Fibroblast of skin of left biceps (primary cell): Measurements from ENCODE around the gene NPR1.
"Not testable (repeated sequence)": the region's sequence is repeated elsewhere in the genome, so short reads cannot be mapped to it uniquely, and the experiment has no call there.

ENCODE experiments used
- DNase-seq, 2 experiments: peaks; one replicate each; pipeline ENCODE4 v3.0.0-alpha.2; 2013; ENCODE audit warnings: low read depth in 2 of 2

NPR1 gene

DNA sequence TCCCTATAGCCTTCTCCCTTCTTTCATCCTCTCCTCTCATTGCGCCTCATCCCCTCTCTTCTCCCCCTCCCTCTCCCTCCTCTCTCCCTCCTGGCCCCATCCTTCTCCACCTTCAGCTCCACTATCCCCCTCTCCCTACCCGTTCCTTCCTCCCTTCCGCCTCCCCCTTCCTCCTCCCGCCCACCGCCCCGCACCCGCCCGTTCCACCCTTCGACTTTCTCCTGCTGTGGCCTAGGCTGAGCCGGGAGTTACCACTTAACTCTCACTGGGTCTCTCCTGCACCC lies 1.6 kb downstream of the NPR1 start:
- DNase-seq: no peak

DNA sequence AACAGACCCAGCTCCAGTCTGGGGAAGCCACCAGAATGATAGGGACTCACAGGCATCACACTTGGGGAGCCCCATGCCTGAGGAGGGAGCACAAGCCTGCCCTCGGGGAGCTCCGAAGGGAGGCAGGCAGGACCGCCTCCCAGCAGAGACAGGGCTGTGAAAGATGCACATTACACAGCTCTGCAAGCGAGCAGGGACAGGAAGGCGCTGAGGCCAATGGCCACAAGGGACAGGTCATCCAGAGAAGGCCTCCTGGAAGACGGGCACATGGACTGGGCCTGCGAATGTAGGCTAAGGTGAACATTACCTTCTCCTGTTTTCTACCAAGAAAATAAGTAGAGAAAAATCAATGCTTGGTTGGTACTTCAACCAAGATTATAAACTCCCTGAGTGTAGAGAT lies 4.2 kb downstream of the NPR1 start:
- DNase-seq: no peak

DNA sequence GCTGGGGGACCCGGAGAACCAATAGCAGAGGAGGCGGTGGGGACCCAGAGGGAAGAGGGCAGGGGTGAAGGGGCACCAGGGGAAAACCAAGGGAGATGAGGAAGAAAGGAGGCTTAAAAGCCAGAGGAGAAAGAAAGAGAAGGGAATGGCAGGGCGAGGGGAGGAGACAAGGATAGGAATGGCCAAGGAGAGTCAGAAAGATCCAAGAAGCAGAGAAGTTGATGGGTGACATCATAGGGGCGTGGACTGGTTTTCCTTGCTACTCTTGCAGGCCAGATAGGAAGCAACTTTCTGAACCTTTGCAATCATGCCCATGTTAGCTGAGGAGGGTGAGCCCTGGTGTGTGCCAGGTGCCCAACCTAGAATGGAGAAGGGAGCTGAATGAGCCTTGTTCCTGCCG lies 5.4 kb downstream of the NPR1 start:
- DNase-seq: no peak

DNA sequence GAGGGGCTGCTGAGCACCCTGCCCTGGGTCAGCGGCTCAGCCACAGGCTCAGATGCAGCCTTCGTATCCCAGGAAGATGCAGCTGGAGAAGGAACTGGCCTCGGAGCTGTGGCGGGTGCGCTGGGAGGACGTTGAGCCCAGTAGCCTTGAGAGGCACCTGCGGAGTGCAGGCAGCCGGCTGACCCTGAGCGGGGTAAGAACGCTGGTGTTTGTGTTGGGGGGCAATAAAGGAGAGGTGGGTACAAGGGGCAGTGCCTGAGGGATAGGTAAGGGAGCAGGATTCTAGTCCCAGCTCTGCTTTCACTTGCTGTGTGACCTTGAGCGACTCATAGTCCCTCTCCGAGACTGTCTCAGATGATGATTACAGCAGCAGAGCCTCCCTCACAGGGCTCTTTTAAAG lies 6.4 kb downstream of the NPR1 start:
- DNase-seq: no peak

DNA sequence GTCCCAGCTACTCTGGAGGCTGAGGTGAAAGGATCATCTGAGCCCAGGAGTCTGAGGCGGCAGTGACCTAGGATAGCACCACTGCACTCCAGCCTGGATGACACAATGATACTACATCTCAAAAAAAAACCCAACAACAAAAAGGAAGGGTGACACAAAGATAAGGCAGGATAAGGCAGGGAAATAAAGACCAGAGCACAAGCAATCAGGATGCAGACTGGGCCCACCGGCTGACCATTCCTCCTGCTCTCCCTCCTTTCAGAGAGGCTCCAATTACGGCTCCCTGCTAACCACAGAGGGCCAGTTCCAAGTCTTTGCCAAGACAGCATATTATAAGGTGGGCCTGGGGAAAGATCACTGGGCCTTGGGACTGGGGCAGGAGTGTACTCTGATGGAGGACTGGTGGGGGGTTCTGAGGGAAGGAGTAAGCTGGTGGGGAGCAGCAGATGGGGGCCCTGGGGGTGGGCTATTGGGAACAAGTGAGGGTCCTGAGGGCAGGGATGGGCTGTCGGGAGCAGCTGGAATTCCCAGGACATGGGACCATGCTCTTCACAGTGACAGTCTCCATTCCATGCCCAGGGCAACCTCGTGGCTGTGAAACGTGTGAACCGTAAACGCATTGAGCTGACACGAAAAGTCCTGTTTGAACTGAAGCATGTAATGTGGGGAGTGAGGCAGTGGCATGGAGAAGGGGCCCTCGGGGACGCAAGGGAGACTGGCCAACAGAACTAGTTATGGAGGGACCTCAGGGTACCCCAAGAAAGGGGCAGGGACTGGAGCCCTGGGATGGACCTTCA lies 7.3 kb downstream of the NPR1 start:
- DNase-seq: no peak

DNA sequence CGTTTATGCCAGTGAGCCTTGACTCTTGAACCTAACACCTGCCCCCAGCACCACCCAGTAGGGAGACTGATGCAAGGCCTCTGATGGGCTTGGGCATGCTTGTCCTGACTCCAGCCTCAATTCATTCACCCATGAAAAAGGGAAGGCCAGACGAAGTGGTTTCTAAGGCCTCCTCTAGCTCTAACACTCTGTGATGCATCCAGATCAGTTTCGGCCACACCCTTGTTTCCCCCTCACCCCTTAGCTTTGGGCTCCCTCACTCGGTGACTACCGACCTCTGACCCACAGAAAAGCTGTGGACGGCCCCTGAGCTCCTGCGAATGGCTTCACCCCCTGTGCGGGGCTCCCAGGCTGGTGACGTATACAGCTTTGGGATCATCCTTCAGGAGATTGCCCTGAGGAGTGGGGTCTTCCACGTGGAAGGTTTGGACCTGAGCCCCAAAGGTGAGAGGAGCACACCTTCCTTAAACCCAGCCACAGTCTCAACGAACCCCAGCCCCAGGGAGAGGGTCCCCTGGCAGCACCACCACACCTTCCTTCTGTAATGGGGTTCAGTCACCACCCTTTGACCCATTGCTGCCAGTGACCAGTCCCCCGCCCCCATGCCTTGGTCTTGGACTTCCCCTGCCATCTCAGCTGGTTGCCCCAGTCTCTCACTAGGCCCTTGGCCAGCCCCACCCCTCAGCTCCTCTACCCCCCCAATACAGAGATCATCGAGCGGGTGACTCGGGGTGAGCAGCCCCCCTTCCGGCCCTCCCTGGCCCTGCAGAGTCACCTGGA lies 9.0 kb downstream of the NPR1 start:
- no peak for DNase-seq

DNA sequence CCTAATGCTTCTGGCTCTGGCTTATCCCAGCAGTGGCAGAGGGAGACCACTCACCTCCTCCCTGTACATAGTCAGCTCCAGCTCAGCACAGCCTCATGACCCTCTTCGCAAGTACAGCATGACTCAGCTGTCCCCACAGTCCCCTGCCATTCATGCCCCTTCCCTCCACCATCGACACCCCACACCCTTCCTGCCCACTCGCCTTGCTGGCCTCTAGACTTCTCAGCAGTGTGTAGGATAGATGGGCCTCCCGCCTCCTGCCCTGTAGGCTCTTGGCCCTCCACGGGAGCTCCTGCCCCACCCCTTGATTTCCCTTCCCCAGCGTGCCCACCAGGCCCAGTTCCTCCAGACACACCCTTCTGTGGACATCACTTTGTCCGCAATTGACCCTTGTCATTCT lies 9.8 kb downstream of the NPR1 start:
- no peak for DNase-seq

DNA sequence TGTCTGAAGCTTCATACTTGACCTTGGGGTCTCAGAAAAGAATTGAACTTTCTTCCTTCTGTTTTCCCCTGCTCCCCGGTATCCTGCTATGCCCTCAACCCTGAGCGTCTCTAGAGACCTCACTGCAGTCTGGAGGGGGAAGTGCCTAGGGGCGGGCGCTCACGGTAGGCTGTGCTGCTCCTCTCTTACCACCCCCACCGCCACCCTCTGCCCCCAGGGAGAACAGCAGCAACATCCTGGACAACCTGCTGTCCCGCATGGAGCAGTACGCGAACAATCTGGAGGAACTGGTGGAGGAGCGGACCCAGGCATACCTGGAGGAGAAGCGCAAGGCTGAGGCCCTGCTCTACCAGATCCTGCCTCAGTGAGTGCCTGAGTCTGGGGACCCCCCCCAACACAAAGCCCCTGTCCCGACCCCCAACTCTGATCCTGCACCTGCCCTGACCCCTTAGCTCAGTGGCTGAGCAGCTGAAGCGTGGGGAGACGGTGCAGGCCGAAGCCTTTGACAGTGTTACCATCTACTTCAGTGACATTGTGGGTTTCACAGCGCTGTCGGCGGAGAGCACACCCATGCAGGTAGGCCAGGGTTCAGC lies 10.3 kb downstream of the NPR1 start:
- no peak for DNase-seq

DNA sequence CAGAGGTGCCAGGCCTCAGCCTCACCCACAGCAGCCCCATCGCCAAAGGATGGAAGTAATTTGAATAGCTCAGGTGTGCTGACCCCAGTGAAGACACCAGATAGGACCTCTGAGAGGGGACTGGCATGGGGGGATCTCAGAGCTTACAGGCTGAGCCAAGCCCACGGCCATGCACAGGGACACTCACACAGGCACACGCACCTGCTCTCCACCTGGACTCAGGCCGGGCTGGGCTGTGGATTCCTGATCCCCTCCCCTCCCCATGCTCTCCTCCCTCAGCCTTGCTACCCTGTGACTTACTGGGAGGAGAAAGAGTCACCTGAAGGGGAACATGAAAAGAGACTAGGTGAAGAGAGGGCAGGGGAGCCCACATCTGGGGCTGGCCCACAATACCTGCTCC lies 15.0 kb downstream of the NPR1 start:
- no peak for DNase-seq

DNA sequence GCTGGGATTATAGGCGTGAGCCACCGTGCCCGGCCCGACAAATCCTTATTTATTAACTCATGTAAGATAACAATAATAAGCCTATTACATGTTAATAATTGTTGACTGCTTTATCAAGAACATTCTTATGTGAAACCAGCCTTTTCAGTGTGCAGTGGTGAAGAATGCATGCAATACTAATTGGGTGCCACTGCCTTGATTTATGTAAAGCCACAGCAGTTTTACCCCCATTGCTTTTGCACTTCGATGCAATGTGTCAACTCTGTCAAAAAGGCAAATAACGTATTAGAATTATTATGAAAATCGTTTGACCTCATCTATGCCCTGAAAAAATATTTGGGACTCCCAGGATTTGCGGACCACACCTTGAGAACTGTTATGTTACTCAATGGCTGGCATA lies 18.3 kb downstream of the NPR1 start:
- no peak for DNase-seq

DNA sequence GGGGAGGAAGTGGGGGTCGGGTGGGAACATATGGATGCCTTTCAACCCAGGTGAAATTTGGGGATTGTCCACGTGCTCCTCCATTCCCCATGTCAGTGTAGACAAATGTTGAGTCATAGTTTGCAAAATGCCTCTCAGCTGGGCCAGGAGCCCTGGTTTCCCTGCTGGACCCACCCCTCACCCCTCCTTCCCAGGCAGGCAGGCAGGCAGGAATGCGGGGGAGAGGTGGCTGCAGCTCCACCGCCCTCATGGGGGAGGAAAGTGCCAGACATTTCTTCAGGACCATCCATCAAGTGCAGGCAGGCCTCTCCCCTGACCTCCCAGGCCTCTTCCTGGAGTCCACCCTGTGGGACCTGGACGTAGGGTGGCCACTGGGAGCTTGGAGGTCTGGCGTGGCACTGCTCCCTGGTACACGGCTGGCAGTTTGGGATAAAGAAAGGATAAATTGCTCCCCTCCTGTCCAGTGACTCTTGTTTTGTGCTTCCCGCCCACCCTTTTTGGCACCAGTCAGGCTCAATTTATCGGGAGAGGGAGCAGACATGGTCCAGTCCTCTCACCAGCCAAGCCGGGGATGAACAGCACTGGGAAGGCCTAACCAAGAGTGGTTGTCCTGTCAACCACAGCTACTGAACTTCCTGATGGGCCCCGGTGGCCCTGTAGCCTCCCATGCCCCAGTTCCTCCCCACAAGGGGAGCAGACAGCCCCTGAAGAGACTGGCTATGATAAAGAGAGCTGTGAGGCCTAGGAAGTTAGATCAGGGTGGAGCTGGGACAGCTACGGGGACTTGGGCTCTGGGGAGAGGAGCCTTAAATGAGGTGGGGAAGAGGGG lies 18.9 kb downstream of the NPR1 start:
- no peak for DNase-seq

DNA sequence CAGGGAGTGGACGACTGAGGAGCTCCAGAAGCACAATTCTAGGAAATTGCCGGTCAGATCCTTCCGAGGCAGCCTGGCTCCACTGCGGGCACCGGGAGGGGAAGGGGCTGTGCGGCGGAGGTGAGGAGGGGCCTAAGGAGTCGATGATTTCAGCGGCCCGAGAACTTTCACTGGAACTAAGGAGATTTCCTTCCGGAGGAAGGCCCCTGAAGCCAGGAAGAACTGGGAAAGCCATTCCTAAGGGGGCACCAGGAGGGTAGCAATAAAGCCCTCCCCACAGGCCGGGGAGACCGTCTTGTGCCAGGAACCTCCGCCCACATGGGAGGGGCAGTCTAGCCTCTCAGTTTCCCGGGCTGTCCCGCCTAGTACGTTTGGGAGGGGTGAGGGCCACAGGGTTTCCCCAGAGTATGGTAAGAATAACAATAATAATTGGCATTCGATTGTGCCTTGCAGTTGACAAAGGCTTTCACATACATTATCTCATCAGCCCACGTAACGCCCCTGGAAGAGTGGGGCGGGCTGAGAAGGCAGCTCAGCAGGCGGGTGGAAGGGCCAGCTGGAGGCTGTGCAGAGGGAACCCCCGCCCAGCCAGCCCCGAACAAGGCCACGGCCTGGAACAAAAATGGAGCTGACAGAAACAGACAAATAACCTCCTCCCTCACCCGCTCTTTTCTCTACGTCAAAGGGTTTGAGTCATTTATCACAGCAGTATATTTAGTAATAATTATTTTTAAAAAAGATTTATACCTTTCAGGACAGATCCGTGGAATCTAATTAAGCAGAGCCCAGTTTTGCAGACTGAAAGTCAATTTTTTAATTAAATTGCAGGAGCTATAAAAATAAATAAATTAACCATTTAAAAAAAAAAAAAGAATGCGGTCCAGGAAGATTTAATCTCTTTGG lies 19.8 kb downstream of the NPR1 start:
- DNase-seq: no peak

DNA sequence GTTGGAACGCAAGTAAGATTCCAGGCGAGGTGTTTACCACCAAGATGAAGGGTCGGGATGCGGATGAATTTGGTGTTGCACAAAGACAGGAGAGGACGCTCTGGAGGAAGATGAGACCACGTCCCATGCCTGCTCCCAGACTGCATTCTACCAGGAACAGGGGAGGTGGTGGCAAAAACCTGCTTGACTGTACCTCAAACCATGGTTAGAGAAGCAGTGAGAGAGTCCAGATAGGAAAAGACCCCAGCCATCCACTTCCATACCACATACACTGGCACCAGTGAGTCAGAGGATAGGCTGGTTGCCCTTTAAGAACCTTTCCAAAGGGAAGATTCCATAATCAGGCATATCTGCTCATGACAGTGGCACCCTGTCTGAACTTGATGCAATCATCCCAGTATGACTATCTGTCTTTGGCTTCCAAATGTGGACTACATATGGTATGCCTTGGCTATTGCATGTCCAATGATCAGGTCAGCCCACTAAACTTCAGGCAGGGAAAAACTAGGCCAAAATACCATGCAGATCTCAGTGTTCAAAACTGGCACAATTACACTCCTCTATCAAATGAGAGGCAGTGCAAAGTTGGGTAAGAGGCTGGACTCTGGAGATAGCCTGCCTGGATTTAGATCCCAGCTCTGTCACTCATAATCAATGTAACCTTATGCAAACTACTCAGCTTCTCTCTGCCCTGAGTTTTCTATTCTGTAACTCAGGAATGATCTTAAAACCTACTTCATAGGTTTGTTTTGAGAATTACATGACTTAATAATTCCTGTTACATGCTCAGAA lies 20.6 kb downstream of the NPR1 start:
- DNase-seq: no peak

DNA sequence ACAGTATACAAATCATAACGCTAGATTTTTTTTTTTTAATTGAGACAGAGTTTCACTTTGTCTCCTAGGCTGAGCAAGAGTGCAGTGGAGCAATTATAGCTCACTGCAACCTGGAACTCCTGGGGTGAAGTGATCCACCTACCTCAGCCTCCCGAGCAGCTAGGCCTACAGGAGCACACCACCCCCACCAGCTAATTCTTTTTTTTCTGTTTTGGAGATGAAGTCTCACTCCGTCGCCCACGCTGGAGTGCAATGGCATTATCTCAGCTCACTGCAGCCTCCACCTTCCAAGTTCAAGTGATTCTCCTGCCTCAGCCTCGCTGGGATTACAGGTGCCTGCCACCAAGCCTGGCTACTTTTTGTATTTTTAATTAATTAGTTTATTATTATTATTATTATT lies 21.3 kb downstream of the NPR1 start:
- no peak for DNase-seq

DNA sequence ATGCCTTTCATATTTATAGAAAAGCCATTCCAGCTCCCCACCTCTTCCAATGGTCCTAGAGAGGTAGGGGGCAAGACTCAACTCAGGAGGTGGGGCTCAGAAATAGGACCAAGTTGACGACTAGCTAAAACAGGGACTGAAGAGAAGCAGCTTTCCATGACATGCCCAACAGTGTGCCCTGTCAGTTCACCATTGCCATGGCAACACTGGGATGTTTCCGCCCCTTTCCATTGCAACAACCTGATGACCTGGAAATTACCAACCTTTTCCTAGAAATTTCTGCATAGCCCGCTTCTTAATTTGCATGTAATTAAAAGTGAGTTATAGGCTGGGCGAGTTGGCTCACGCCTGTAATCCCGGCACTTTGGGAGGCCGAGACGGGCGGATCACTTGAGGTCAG lies 27.0 kb downstream of the NPR1 start:
- DNase-seq: no peak

DNA sequence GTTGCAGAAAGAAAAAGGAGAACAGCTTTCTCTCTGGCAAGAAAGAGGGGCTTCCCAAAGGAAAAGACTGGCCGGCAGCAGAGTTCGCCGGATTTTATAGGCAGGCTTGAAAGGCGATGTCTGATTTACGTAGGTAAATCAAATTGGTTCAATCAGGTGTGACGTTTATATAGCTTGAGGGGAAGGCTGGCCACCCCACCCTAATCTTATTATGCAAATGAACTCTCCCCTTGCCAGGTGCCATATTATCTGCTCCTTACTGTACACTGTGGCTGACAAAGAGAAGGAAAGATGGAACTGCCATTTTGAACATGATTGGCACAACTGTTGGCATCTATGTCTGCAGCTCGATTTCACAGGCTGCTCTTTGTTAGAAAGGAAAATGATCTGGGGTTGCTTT lies 32.5 kb downstream of the NPR1 start:
- DNase-seq: no peak

DNA sequence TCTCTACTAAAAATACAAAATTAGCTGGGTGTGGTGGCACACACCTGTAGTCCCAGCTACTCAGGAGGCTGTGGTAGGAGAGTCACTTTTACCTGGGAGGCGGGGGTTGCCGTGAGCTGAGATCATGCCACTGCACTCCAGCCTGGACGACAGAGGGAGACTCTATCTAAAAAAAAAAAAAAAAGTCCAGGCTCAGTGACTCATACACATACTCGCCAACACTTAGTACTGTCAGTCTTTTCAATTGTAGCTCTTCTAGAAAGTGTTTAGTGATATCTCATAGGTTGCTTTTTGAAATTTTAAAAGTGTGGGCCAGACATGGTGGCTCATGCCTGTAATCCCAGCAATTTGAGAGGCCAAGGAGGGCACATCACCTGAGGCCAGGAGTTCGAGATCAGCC lies 37.7 kb downstream of the NPR1 start:
- not testable (repeated sequence) for DNase-seq

DNA sequence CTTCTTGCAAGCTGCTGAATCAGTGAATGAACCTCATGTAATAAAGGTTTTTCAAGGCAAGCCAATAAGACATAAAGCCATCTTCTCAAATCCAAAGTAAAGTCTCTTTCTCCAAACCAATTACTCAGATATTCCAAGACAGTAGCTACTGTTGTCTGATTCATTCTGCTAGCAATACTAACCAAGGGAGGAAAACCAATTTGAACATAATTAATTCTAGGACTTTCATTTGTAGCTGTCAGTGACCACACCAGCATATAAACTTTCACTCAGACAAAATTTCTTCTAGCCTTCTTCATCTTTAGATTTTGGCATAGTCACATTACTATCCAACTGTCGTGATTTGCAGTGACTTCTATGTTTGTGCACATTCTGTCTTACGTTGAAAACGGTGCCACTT lies 38.8 kb downstream of the NPR1 start:
- DNase-seq: no peak

DNA sequence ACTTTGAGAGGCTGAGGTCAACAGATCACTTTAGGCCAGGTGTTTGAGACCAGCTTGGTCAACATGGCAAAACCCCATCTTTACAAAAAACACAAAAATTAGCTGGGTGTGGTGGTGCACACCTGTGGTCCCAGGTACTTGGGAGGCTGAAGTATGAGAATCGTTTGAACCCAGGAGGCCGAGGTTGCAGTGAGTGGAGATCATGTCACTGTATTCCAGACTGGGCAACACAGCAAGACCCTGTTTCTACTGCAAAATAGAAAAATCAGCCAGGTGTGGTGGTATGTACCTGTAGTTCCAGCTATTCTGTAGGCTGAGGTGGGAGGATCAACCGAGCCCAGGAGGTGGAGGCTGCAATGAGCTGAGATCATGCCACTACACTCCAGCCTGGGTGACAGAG lies 45.2 kb downstream of the NPR1 start:
- no peak for DNase-seq

DNA sequence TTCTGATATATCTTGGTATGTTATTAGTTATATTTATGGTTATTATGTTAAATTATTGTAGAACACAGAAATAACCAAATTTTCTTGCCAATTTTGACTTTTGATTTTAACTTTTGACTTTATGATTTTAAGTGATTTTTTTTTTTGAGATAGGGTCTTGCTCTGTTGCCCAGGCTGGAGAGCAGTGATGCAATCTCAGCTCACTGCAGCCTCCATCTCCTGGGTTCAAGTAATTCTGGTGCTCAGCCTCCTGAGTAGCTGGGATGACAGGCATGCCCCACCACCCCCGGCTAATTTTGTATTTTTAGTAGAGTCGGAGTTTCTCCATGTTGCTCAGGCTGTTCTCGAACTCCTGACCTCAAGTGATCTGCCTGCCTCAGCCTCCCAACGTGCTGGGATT lies 46.1 kb downstream of the NPR1 start:
- not testable (repeated sequence) for DNase-seq
